ENCODE data around the gene LHPP.

LHPP gene

GRCh38 chr10:124622158-124622557 lies 160.5 kb downstream of the LHPP start:
- no peak for TF ChIP-seq CTCF (IDR thresholded peaks at IDR 0.05; ENCODE audit: low read depth, low read length)
- DNase-seq (ENCODE audit: extremely low read depth, low read depth): no peak

- TF ChIP-seq CTCF (IDR thresholded peaks at IDR 0.05; ENCODE audit: low read depth, low read length): no peak
- no peak for DNase-seq (ENCODE audit: extremely low read depth, low read depth)
Measured at GRCh38 chr10:124622866-124623536, 161.4 kb downstream of the LHPP start.

DNA sequence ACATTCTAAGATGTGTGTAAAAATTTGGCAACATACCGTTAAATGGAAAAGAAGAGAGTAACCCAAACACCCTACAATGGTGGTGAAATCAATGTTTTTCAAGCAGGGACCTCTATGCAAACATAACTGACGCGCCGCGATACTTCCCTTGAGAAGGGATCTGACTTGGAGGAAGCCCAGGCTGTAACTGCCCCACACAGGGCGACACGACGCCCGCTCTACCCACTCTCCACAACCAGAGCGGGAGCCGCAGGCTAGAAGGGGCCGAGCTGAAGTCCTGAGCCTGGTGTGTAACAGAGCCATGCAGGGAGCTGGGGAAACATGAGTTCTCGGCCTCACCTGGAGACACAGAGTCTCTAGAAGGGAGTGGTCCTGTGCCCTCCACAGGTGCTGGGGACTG lies 162.4 kb downstream of the LHPP start:
- DNase-seq (ENCODE audit: extremely low read depth, low read depth): no peak
- TF ChIP-seq CTCF (IDR thresholded peaks at IDR 0.05; ENCODE audit: low read depth, low read length): no peak

- DNase-seq (ENCODE audit: extremely low read depth, low read depth): no peak
- TF ChIP-seq CTCF (IDR thresholded peaks at IDR 0.05; ENCODE audit: low read depth, low read length): no peak
Measured at GRCh38 chr10:124624466-124624865, 162.8 kb downstream of the LHPP start.

DNA sequence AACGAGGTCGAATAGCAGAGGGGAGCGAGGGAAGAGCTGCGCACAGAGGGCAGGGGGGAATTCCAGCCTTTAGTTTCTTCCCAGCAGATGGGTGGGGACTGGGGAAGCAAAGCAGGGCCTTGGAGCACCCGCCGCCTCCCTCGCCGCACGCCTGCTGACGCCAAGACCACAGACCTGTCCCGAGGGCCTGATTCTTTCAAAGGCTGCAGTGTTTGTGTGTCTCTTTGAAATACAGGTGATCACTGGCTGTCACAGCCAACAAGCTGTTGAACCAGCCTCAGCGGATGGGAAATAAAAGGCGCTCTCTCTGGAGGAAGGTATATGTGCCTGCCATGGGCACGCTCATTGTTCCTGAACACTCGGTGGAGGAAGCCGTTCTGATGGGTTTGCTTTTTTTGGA lies 163.3 kb downstream of the LHPP start:
- TF ChIP-seq CTCF (IDR thresholded peaks at IDR 0.05; ENCODE audit: low read depth, low read length): no peak
- DNase-seq (ENCODE audit: extremely low read depth, low read depth): no peak

DNA sequence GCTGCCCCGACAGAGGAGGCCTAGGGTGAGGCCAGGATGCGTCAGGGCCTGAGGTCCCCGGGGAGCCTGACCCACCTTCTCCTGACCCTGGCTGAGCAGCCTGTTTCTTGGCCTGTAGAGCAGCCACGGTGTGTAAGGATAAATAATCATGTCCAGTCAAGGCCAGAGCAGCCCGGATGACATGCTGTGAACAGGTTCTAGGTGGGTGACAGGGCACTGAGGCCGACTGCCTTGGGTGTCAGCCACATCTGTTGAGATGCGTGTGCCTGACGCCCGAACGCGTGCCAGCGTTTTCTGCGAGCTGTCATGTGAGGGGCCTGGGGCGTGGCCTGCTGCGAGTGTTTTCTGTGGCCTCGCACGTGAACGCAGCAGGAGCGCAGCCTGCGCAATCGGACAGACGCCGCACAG lies 164.2 kb downstream of the LHPP start:
- no peak for DNase-seq (ENCODE audit: extremely low read depth, low read depth)
- TF ChIP-seq CTCF (IDR thresholded peaks at IDR 0.05; ENCODE audit: low read depth, low read length): no peak

GRCh38 chr10:124626759-124627380 lies 165.2 kb downstream of the LHPP start:
- DNase-seq (ENCODE audit: extremely low read depth, low read depth): no peak
- TF ChIP-seq CTCF (IDR thresholded peaks at IDR 0.05; ENCODE audit: low read depth, low read length): no peak
